RCC 7860 (cell line): ENCODE measurements around the gene RUNX1.

Experiments
- DNase-seq: peaks from one replicate; pipeline ENCODE4 v3.0.0-alpha.2; 2015; ENCODE audit warnings: low spot score
- FAIRE-seq: peaks from 2 replicates; lab custom pipeline; 2012; peaks lifted over from hg19 to GRCh38; lab: Jason Lieb, UNC

Gene RUNX1

GRCh38 chr21:34771512-34772028 lies 277.5 kb downstream of the RUNX1 start:
- peak; percentile 87 for FAIRE-seq
- peak; percentile 84 for DNase-seq

GRCh38 chr21:34770576-34770975 lies 278.5 kb downstream of the RUNX1 start:
- FAIRE-seq (no peak), DNase-seq (no peak)

GRCh38 chr21:34768326-34768725 lies 280.8 kb downstream of the RUNX1 start:
- DNase-seq (no peak), FAIRE-seq (no peak)

GRCh38 chr21:34766862-34767261 lies 282.2 kb downstream of the RUNX1 start:
- DNase-seq (no peak), FAIRE-seq (no peak)

GRCh38 chr21:34765619-34766018 lies 283.5 kb downstream of the RUNX1 start:
- DNase-seq = no peak
- FAIRE-seq = no peak

GRCh38 chr21:34764715-34765284 lies 284.3 kb downstream of the RUNX1 start:
- DNase-seq (no peak), FAIRE-seq (no peak)

- FAIRE-seq (no peak), DNase-seq (no peak)
Observed at GRCh38 chr21:34762786-34763185, 286.3 kb downstream of the RUNX1 start.

- FAIRE-seq (peak; percentile 46), DNase-seq (peak; percentile 36)
Observed at GRCh38 chr21:34761758-34762330, 287.3 kb downstream of the RUNX1 start.

- no peak for DNase-seq
- FAIRE-seq = no peak
Observed at GRCh38 chr21:34754690-34755647, 294.1 kb downstream of the RUNX1 start.

GRCh38 chr21:34748862-34749261 lies 300.2 kb downstream of the RUNX1 start:
- FAIRE-seq = no peak
- DNase-seq = no peak

GRCh38 chr21:34745557-34746255 lies 303.4 kb downstream of the RUNX1 start:
- peak; percentile 87 for FAIRE-seq
- peak; percentile 88 for DNase-seq

- DNase-seq (no peak), FAIRE-seq (no peak)
Observed at GRCh38 chr21:34744801-34745200, 304.3 kb downstream of the RUNX1 start.

GRCh38 chr21:34743831-34744230 lies 305.3 kb downstream of the RUNX1 start:
- FAIRE-seq (peak; percentile 75), DNase-seq (peak; percentile 73)

GRCh38 chr21:34743285-34743684 lies 305.8 kb downstream of the RUNX1 start:
- no peak for DNase-seq
- FAIRE-seq = no peak

GRCh38 chr21:34740198-34740597 lies 308.9 kb downstream of the RUNX1 start:
- no peak for FAIRE-seq
- DNase-seq = no peak
